DND-41 (cell line): Measurements from ENCODE around the gene MUC15.

Experiments
- ATAC-seq: fragments of 200-7000 bp; cut with Tn5 transposase; 3 replicates; pipeline ENCODE4 v1.9.1; 2021; ENCODE audit warnings: low read depth; ENCODE audit not compliant: insufficient read depth
- DNase-seq: peaks from one replicate; pipeline ENCODE4 v3.0.0-alpha.2; 2020
- H2AFZ ChIP-seq: 2 replicates; pipeline ENCODE4 v1.6.0; 2012; ENCODE audit warnings: low read depth, low read length
- H3K27ac ChIP-seq: 2 replicates; pipeline ENCODE4 v1.5.1; 2012; ENCODE audit warnings: low read length, inconsistent platforms
- H3K27me3 ChIP-seq: fragments of 200-600 bp; sonication (generic); 2 replicates; pipeline ENCODE4 v1.6.0; 2012; ENCODE audit warnings: low read length, mild to moderate bottlenecking, inconsistent platforms; ENCODE audit not compliant: insufficient read depth, poor library complexity
- H3K36me3 ChIP-seq: 2 replicates; pipeline ENCODE4 v1.5.1; 2012; ENCODE audit warnings: low read length, inconsistent platforms; ENCODE audit not compliant: insufficient read depth
- H3K4me1 ChIP-seq: 2 replicates; pipeline ENCODE4 v1.5.1; 2012; ENCODE audit warnings: mild to moderate bottlenecking, low read length; ENCODE audit not compliant: insufficient read depth
- H3K4me2 ChIP-seq: 2 replicates; pipeline ENCODE4 v1.6.0; 2012; ENCODE audit warnings: mild to moderate bottlenecking, moderate library complexity, low read length, inconsistent platforms; ENCODE audit not compliant: insufficient read depth
- H3K4me3 ChIP-seq, 2 experiments: fragments of 200-600 bp in 1 of 2; shearing (Covaris generic) in 1 of 2; 2 replicates each; pipeline ENCODE4 v1.5.1; 2012 to 2016; ENCODE audit warnings: inconsistent platforms in 2 of 2, low read length in 2 of 2, mild to moderate bottlenecking in 2 of 2, low read depth in 1 of 2, moderate library complexity in 1 of 2
- H3K79me2 ChIP-seq: 2 replicates; pipeline ENCODE4 v1.6.0; 2012; ENCODE audit warnings: low read length, inconsistent platforms; ENCODE audit not compliant: insufficient read depth
- H3K9ac ChIP-seq: 2 replicates; pipeline ENCODE4 v1.6.0; 2012; ENCODE audit warnings: low read depth, mild to moderate bottlenecking, inconsistent platforms, low read length, moderate library complexity
- H3K9me3 ChIP-seq: 2 replicates; pipeline ENCODE4 v1.5.1; 2012; ENCODE audit warnings: low read length, moderate library complexity, mild to moderate bottlenecking, inconsistent platforms; ENCODE audit not compliant: insufficient read depth, severe bottlenecking
- H4K20me1 ChIP-seq: 2 replicates; pipeline ENCODE4 v1.6.0; 2012; ENCODE audit warnings: low read length; ENCODE audit not compliant: insufficient read depth
- CTCF ChIP-seq: IDR thresholded peaks from 2 replicates; pipeline ENCODE4 v1.5.1; 2012; ENCODE audit warnings: borderline replicate concordance, low read length, moderate library complexity, mild to moderate bottlenecking; ENCODE audit not compliant: poor library complexity, severe bottlenecking; ENCODE audit errors: extremely low read depth
- EZH2 ChIP-seq: IDR thresholded peaks from 3 replicates; pipeline ENCODE4 v1.6.1; 2012; ENCODE audit warnings: borderline replicate concordance, low read depth, mild to moderate bottlenecking, moderate library complexity, low read length, inconsistent platforms; ENCODE audit not compliant: severe bottlenecking

MUC15 gene

GRCh38 chr11:26571861-26572654, at the start of gene MUC15:
Gene MUC15, minus strand, starts transcription at chr11:26572263. Its CDS starts 5,169 bp downstream, at chr11:26567094.
- no peak for DNase-seq
- Histone ChIP-seq H3K36me3 (no peaks in the 10 kb centered on the region), H4K20me1 (no peaks in the 10 kb centered on the region), H3K79me2 (no peaks in the 10 kb centered on the region), H3K27ac (no peak within 1 kb of the TSS), H3K4me1 (no peaks in the 10 kb centered on the region), H3K27me3 (no peaks in the 10 kb centered on the region), H3K4me3 (no peak within 1 kb of the TSS), H2AFZ (no peak within 1 kb of the TSS), H3K9me3 (no peaks in the 10 kb centered on the region), H3K4me2 (no peak within 1 kb of the TSS), H3K9ac (no peak within 1 kb of the TSS)
- TF ChIP-seq EZH2 (no peak), CTCF (no peak)
- no peak for ATAC-seq

DNA sequence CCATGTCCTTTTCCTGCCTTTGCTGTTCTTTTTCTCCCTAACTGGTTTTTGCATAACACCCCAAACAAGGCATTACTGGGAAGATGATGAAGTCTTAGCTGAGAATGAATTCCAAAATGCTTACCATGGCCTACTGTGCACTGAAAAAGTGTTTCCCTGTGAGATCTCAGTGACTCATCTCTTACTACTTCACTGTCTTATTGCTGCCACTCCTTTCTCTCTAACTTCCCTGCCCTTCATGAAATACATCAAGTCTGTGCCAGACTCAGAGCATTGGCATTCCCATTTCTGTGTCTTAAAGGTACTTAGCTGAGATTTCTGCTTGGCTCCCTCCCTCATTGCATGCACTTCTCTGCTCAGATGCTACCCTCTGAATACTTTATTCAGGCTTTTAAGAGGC, 49.1 kb upstream of the MUC15 start:
- DNase-seq (no peak), ATAC-seq (no peak)
- Histone ChIP-seq H3K36me3 (no peaks in the 10 kb centered on the region), H3K79me2 (no peaks in the 10 kb centered on the region), H3K4me2 (no peak overlapping the region), H3K27ac (no peak overlapping the region), H3K27me3 (no peaks in the 10 kb centered on the region), H3K9me3 (no peaks in the 10 kb centered on the region), H3K9ac (no peak overlapping the region), H3K4me3 (no peak overlapping the region), H3K4me1 (no peaks in the 10 kb centered on the region), H4K20me1 (no peaks in the 10 kb centered on the region), H2AFZ (no peak overlapping the region)
- no peak for TF ChIP-seq CTCF
- no peak for TF ChIP-seq EZH2

- Histone ChIP-seq H2AFZ (no peak overlapping the region), H3K36me3 (no peaks in the 10 kb centered on the region), H3K4me3 (no peak overlapping the region), H3K9me3 (no peaks in the 10 kb centered on the region), H3K4me2 (no peak overlapping the region), H3K27me3 (no peaks in the 10 kb centered on the region), H3K79me2 (no peaks in the 10 kb centered on the region), H3K27ac (no peak overlapping the region), H3K4me1 (no peaks in the 10 kb centered on the region), H4K20me1 (no peaks in the 10 kb centered on the region), H3K9ac (no peak overlapping the region)
- TF ChIP-seq EZH2, result no peak
- no peak for TF ChIP-seq CTCF
- DNase-seq (no peak), ATAC-seq (no peak)
Observed at GRCh38 chr11:26620282-26621045, 48.4 kb upstream of the MUC15 start.
